Ectodermal cell (in vitro differentiated cells): Measurements from ENCODE around the gene RFX1.
"Not testable (repeated sequence)": the region's sequence is repeated elsewhere in the genome, so short reads cannot be mapped to it uniquely, and the experiment has no call there.

Experiments used
- H3K27ac ChIP-seq: 2 replicates; pipeline ENCODE4 v1.7.0; 2013; ENCODE audit warnings: mild to moderate bottlenecking, low read depth, low read length; ENCODE audit not compliant: insufficient read depth, poor library complexity, severe bottlenecking
- H3K27me3 ChIP-seq: 2 replicates; pipeline ENCODE4 v1.7.0; 2013; ENCODE audit warnings: mild to moderate bottlenecking, low read length; ENCODE audit not compliant: insufficient read depth, control insufficient read depth, poor library complexity, severe bottlenecking
- H3K36me3 ChIP-seq: one replicate; pipeline ENCODE4 v1.7.0; 2013; ENCODE audit warnings: low read length; ENCODE audit not compliant: control insufficient read depth, insufficient read depth
- H3K4me1 ChIP-seq: one replicate; pipeline ENCODE4 v1.7.0; 2013; ENCODE audit warnings: low read length; ENCODE audit not compliant: control insufficient read depth, insufficient read depth
- H3K4me3 ChIP-seq: 2 replicates; pipeline ENCODE4 v1.7.0; 2013; ENCODE audit warnings: low read depth, low read length, control low read depth; ENCODE audit not compliant: insufficient read depth
- H3K9me3 ChIP-seq: 2 replicates; pipeline ENCODE4 v1.7.0; 2013; ENCODE audit warnings: mild to moderate bottlenecking, low read length, moderate library complexity; ENCODE audit not compliant: control insufficient read depth
- WGBS, 2 experiments: methylation state at CpG; one replicate each; pipeline ENCODE4 v1.1.7; 2013; ENCODE audit warnings: missing lambda C conversion rate in 2 of 2; 5-methylcytosine and 5-hydroxymethylcytosine counted together

The RFX1 gene

DNA sequence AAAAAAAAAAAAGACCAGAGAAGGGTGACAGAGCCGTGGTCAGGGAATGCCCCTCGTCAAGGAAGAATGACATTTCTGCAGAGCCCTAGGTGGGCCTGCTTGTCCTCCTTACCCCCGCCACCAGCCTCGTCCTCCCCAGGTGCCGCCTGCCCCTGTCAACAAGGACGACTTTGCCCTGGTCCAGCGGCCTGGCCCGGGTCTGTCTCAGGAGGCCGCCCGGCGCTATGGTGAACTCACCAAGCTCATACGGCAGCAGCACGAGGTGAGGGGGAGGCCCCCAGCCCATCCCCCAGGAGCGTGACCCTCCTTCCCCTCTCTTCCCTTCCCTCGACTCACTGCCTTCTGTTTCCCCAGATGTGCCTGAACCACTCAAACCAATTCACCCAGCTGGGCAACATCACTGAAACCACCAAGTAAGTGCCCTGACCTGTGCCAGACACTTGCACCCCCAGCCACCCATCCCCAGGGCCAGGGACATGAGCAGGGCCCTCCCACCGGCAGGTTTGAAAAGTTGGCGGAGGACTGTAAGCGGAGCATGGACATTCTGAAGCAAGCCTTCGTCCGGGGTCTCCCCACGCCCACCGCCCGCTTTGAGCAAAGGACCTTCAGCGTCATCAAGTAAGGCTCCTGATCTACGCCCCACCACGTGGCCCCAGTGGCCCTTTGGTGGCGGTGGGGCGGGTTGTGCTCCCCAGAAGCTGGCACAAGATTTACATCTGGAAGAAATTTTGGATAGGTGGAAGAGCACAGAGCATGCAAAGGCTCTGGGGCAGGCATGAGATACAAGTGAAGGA is 82.7 kb downstream of the RFX1 start:
- H3K36me3 ChIP-seq = peaks cover 26% of the 10 kb centered on the region

DNA sequence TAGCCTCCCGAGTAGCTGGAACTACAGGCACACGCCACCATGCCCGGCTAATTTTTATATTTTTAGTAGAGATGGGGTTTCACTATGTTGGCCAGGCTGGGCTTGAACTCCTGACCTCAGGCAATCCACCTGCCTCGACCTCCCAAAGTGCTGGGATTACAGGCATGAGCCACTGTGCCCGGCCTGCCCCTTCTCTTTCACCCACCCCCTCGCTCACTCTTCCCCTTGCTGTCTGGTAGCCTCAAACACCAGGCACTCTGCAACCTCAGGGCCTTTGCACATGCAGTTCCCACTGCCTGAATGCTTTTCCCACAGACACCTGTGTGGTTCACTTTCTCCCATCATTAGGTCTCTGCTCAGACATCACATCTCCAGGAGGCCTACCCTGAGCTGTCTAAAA is 84.0 kb downstream of the RFX1 start:
- WGBS, 2 experiments = 93 to 96% methylated on average over 6 of the region's 6 CpGs
- H3K36me3 ChIP-seq = peaks cover 26% of the 10 kb centered on the region
- H3K27ac ChIP-seq, H3K4me1 ChIP-seq, H3K27me3 ChIP-seq, H3K9me3 ChIP-seq, H3K4me3 ChIP-seq: not testable (repeated sequence)

More for the DNA sequence above, 82.7 kb downstream of the RFX1 start:
- H3K27me3 ChIP-seq = no peaks in the 10 kb centered on the region
- H3K4me1 ChIP-seq = no peaks in the 10 kb centered on the region
- H3K4me3 ChIP-seq = no peak overlapping the region
- H3K27ac ChIP-seq = no peak overlapping the region
- peaks cover 5% of the 10 kb centered on the region for H3K9me3 ChIP-seq
- 95% methylated on average over 28 of the region's 28 CpGs for WGBS, 2 experiments

DNA sequence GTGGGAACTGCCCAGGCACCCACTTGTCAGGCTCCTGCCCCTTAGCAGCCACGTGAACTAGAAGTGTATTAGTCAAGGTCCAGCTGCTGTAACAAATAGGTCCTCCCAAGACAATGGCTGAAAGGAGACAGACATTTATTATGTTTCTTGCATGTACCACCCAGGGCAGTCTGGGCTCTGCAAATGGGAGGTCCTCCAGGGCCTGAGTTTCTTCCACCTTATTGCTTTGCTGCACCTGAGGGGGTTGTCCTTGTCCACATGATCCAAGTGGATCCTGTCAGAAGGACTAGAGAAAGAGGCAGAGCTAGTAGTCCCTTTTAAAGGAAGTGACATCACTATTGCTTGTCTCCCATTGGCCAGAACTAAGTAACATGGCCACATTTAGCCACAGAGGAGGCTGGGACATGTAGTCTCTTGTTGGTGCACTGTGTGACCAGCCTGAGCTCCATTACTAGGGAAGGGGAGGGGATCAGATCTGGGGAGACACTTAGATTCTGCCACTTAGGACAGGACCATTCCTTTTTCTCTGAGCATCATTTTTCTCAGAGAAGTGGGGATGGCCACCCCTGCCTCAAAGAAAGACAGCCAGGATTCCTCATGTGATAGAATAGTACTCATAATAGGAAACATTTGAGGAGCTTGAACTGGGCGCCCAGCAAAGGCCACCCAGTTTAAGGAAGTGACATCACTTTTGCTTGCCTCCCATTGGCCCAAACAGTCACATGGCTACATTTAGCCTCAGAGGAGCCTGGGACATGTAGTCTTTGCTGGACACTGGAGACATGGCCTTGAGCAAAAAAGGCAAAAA is 85.0 kb downstream of the RFX1 start:
- no peaks in the 10 kb centered on the region for H3K27me3 ChIP-seq
- H3K4me1 ChIP-seq = no peaks in the 10 kb centered on the region
- WGBS, 2 experiments = 94 to 95% methylated on average over 2 of the region's 2 CpGs
- H3K27ac ChIP-seq = no peak overlapping the region
- peaks cover 26% of the 10 kb centered on the region for H3K36me3 ChIP-seq
- peaks cover 5% of the 10 kb centered on the region for H3K9me3 ChIP-seq
- H3K4me3 ChIP-seq = no peak overlapping the region

DNA sequence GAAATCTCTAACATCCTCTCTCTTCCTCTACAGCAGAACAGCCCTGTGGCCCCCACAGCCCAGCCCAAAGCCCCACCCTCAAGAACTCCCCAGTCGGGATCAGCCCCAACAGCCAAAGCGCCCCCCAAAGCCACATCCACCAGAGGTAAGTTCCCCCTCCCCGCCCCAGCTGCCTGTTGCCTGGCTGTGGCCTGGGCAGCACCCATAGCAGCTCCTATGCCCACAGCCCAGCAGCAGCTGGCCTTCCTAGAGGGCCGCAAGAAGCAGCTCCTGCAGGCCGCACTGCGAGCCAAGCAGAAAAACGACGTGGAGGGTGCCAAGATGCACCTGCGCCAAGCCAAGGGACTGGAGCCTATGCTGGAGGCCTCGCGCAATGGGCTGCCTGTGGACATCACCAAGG is 85.6 kb downstream of the RFX1 start:
- Histone ChIP-seq H3K27ac (no peak overlapping the region), H3K9me3 (peaks cover 5% of the 10 kb centered on the region), H3K4me3 (no peak overlapping the region), H3K36me3 (peaks cover 32% of the 10 kb centered on the region), H3K4me1 (no peaks in the 10 kb centered on the region), H3K27me3 (no peaks in the 10 kb centered on the region)
- 96 to 98% methylated on average over 11 of the region's 11 CpGs for WGBS, 2 experiments

DNA sequence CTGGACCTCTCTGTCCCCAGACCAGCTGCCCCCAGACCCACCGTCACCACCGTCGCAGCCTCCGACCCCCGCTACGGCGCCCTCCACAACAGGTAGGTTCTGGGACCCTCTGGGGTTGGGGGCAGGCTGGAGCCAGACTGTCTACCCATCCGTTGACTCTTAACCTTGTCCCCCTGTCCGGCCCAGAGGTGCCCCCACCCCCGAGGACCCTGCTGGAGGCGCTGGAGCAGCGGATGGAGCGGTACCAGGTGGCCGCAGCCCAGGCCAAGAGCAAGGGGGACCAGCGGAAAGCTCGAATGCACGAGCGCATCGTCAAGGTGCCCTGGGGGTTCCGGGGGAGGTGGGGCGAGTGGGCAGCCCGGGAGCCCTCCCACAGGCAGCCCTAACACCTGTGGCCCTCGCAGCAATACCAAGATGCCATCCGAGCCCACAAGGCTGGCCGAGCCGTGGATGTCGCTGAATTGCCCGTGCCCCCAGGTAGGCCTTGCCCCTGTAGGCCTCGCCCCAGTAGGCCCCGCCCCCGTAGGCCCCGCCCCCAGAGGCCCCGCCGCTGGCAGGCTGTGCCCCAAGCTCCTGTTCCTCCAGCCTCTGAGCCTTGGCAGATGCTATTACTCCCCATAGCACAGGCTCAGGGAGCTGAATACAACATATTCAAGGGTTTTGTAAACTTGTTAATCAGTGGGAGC is 87.3 kb downstream of the RFX1 start:
- H3K4me1 ChIP-seq = no peaks in the 10 kb centered on the region
- no peak overlapping the region for H3K4me3 ChIP-seq
- no peaks in the 10 kb centered on the region for H3K27me3 ChIP-seq
- peaks cover 5% of the 10 kb centered on the region for H3K9me3 ChIP-seq
- 90 to 91% methylated on average over 34 of the region's 34 CpGs for WGBS, 2 experiments
- no peak overlapping the region for H3K27ac ChIP-seq
- H3K36me3 ChIP-seq = peaks cover 41% of the 10 kb centered on the region

DNA sequence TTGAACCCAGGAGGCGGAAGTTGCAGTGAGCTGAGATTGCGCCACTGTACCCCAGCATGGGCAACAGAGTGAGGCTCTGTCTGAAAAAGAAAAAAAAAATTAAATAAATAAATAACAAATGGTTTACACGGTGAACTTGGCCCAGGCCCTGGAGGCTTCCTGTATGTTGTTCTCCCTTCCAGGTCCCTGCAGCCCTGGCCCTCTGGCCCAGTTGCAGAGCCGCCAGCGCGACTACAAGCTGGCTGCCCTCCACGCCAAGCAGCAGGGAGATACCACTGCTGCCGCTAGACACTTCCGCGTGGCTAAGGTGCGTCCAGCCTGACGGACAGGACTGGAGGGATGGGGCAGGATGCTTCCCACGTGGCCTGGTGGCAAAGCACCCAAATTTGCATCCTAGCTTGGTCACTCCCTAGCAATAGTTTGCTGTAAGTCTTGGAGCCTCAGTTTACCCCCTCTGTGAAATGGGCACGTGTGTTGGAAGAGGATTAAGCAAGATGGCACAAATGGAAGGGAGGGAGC is 88.2 kb downstream of the RFX1 start:
- 94 to 96% methylated on average over 14 of the region's 14 CpGs for WGBS, 2 experiments
- Histone ChIP-seq H3K27ac (no peak overlapping the region), H3K4me1 (no peaks in the 10 kb centered on the region), H3K27me3 (no peaks in the 10 kb centered on the region), H3K36me3 (peaks cover 44% of the 10 kb centered on the region), H3K4me3 (no peak overlapping the region), H3K9me3 (peaks cover 5% of the 10 kb centered on the region)

DNA sequence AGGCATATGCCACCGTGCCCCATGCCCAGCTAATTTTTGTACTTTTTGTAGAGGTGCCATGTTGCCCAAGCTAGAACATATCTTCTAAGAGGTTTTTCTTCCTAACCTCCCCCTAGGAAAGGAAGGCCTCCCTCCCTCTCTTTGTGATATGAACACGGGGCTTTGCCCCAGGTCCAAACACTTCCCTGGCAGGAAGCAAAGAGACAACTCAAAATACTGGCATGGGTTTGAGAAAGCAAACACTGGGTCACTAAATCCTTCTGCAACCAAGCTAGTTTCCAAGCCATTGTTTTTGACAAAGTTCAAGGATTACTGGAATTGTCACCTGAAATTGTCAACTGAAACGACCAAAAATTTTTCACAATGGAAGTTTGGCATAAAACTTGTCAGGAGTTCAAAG is 91.3 kb downstream of the RFX1 start:
- WGBS, 2 experiments = 93 to 95% methylated on average over 3 of the region's 3 CpGs
- Histone ChIP-seq H3K36me3 (peaks cover 24% of the 10 kb centered on the region), H3K27ac (no peak overlapping the region), H3K9me3 (no peaks in the 10 kb centered on the region), H3K4me1 (no peaks in the 10 kb centered on the region), H3K4me3 (no peak overlapping the region), H3K27me3 (no peaks in the 10 kb centered on the region)

DNA sequence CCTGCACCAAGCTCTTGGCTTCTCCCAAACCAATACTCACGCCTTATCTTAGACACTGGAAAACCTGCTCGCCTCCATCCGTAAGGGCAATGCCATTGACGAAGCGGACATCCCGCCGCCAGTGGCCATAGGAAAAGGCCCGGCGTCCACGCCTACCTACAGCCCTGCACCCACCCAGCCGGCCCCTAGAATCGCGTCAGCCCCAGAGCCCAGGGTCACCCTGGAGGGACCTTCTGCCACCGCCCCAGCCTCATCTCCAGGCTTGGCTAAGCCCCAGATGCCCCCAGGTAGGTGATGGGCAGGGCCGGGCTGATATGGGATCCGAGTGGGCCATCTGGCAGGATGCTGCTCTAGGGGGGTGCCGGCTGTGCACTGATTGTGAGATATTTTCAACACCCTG is 92.8 kb downstream of the RFX1 start:
- H3K27ac ChIP-seq = no peak overlapping the region
- no peaks in the 10 kb centered on the region for H3K27me3 ChIP-seq
- H3K9me3 ChIP-seq = no peaks in the 10 kb centered on the region
- 95% methylated on average over 17 of the region's 17 CpGs for WGBS, 2 experiments
- H3K4me1 ChIP-seq = no peaks in the 10 kb centered on the region
- H3K36me3 ChIP-seq = peaks cover 18% of the 10 kb centered on the region
- no peak overlapping the region for H3K4me3 ChIP-seq
